Heart right ventricle (tissue), 16 donors: ENCODE data around the gene EPHA5. TPM values are rescaled to one million over a fixed set of nuclear protein-coding genes. Genes with fewer than 3 reads are reported as not detected.

Experiments
- ATAC-seq, 8 donors: fragments of 200-7000 bp; cut with Tn5 transposase; one replicate each; pipeline ENCODE4 v1.9.1; 2020; ENCODE audit warnings: mild to moderate bottlenecking in 8 of 8, moderate library complexity in 8 of 8, moderate number of reproducible peaks in 1 of 8
- DNase-seq, 2 donors: peaks; one replicate each; pipeline ENCODE4 v3.0.0-alpha.2; 2020
- H3K27ac ChIP-seq, 10 donors: fragments of 200-600 bp; sonication (generic) in 2 of 10; one replicate each; pipeline versions ENCODE4 v1.5.0 to v1.8.0; 2020 to 2022; ENCODE audit warnings: mild to moderate bottlenecking in 3 of 10
- H3K27me3 ChIP-seq, 7 donors: fragments of 200-600 bp; one replicate each; pipeline ENCODE4 v1.8.0; 2021 to 2022; ENCODE audit warnings: mild to moderate bottlenecking in 2 of 7
- H3K36me3 ChIP-seq, 9 donors: fragments of 200-600 bp; sonication (generic) in 1 of 9; one replicate each; pipeline versions ENCODE4 v1.5.0 to v1.8.0; 2020 to 2022; ENCODE audit warnings: mild to moderate bottlenecking in 2 of 9
- H3K4me1 ChIP-seq, 9 donors: fragments of 200-600 bp; sonication (generic) in 1 of 9; one replicate each; pipeline versions ENCODE4 v1.5.0 to v1.8.0; 2020 to 2022; ENCODE audit warnings: mild to moderate bottlenecking in 4 of 9
- H3K4me3 ChIP-seq, 10 donors: fragments of 200-600 bp; sonication (generic) in 2 of 10; one replicate each; pipeline versions ENCODE4 v1.5.0 to v1.8.0; 2020 to 2022; ENCODE audit warnings: mild to moderate bottlenecking in 7 of 10, moderate library complexity in 2 of 10
- H3K9me3 ChIP-seq, 11 donors: fragments of 200-600 bp in 10 of 11; sonication (generic) in 2 of 11; one replicate each; pipeline versions ENCODE4 v1.5.0 to v1.8.0; 2013 to 2022; ENCODE audit warnings: mild to moderate bottlenecking in 2 of 11, control low read depth in 1 of 11, moderate library complexity in 1 of 11
- WGBS, 2 donors: extraction: QIAGEN DNeasy Blood & Tissue Kit; methylation state at CpG; one replicate each; pipeline ENCODE4 v1.1.7; 2013; ENCODE audit warnings: inconsistent platforms in 1 of 2; 5-methylcytosine and 5-hydroxymethylcytosine counted together
- intact Hi-C, 10 donors: fragments of 100-400 bp; cut with DNase I; formaldehyde crosslinking; loops; one replicate each; pipeline versions ENCODE4 v1.11.1 to v1.14.2; 2022
- polyA plus RNA-seq, 2 donors: library from polyadenylated mRNA; stranded (reverse); fragments of 200-250 nt; gene quantifications; one replicate each; pipeline ENCODE4 v1.2.3, GENCODE V29; 2013
- total RNA-seq, 10 donors: library from RNA; stranded (reverse); fragmentation: NEBNext Ultra II Directional in 3 of 10; extraction: Animal tissue kit (Norgen Biotek cat#: 25700) in 3 of 10; gene quantifications; one replicate each; pipeline versions ENCODE4 v1.2.1 to v1.2.4, GENCODE V29; 2021 to 2023
- TF ChIP-seq, protein P1 (sequence below), 9 donors: fragments of 200-600 bp; sonication (generic) in 2 of 9; IDR thresholded peaks; one replicate each; pipeline versions ENCODE4 v1.5.0 to v1.8.0; 2021 to 2022; ENCODE audit warnings: antibody characterized with exemption in 9 of 9, mild to moderate bottlenecking in 5 of 9, moderate library complexity in 1 of 9
- donor health status: Arrhythmogenic right ventricular cardiomyopathy.
- donor health status: ischemic (EF 13 %, LVEDD 7.1; RV severe dilation, severe dysfunction).
- donor health status: healthy with polysubstance abuse.
- donor health status: DM: no; HTN: yes; CAD: no.
- donor health status: DM: no; HTN: no; CAD: no.
- donor health status: ischemic (EF 25% LVEDD 6.9; RV normal size, moderate dysfunction).
- donor health status: ischemic (EF 25% LVEDD 5.7; RV mildly dilated, moderate dysfunction).
- donor health status: healthy.
- donor health status: DM: yes; HTN: yes; CAD: no.
- donor health status: Ischemic cardiomyopathy.
- donor health status: ischemic (EF 35%, LVEDD 5.7; RV mildly dilated, moderate dysfunction).
- donor health status: nonischemic (EF 11% LVEDD 7.7; RV severe dilation, severe dysfunction).
- donor health status: DM: yes; HTN: yes; CAD: no.
- donor health status: PGD.
- donor health status: ischemic (EF 29% LVEDD 5.4; RV normal size, mild dysfunction).
- donor health status: nonischemic (EF 23%, LVEDD 6.1; RV moderate dilation, normal function).

Gene EPHA5
- total and polyA plus RNA-seq, 12 donors = under 0.01 to 0.37 (median 0.08) TPM; not detected in 1

DNA sequence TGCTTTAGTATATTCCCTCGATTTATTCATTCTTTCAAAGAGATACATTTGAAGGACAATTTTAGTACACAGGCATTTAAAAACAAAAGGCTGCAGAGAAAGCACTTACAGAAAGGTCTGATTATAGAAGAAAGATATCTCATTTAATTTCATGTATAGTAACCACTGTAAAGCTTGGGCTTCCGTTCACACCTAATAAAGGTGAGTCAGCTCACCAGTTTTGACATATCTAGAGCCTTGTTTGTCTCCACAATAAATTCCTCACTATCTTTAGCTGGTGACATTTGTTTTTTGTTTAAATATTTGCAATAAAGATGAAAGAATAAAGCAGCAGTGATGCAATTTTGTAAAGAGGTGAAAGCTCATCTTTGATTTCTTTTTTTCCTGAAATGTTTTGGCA lies 1.1 kb upstream of the EPHA5 start:
- intact Hi-C loops = no loop called here
- Histone ChIP-seq H3K4me1 (peaks cover 0 to 26% (median 5%) of the 10 kb centered on the region in 9 donors), H3K27ac (no peak overlapping the region), H3K9me3 (no peaks in the 10 kb centered on the region), H3K4me3 (no peak overlapping the region), H3K27me3 (peaks cover 4 to 56% (median 45%) of the 10 kb centered on the region in 7 donors), H3K36me3 (no peaks in the 10 kb centered on the region)
- ATAC-seq = no peak
- no peak for DNase-seq
- WGBS, 2 donors = 47 to 48% methylated on average over 2 of the region's 2 CpGs
- TF ChIP-seq, protein P1, sequence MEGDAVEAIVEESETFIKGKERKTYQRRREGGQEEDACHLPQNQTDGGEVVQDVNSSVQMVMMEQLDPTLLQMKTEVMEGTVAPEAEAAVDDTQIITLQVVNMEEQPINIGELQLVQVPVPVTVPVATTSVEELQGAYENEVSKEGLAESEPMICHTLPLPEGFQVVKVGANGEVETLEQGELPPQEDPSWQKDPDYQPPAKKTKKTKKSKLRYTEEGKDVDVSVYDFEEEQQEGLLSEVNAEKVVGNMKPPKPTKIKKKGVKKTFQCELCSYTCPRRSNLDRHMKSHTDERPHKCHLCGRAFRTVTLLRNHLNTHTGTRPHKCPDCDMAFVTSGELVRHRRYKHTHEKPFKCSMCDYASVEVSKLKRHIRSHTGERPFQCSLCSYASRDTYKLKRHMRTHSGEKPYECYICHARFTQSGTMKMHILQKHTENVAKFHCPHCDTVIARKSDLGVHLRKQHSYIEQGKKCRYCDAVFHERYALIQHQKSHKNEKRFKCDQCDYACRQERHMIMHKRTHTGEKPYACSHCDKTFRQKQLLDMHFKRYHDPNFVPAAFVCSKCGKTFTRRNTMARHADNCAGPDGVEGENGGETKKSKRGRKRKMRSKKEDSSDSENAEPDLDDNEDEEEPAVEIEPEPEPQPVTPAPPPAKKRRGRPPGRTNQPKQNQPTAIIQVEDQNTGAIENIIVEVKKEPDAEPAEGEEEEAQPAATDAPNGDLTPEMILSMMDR (IDR thresholded peaks at IDR 0.05) = no peak

DNA sequence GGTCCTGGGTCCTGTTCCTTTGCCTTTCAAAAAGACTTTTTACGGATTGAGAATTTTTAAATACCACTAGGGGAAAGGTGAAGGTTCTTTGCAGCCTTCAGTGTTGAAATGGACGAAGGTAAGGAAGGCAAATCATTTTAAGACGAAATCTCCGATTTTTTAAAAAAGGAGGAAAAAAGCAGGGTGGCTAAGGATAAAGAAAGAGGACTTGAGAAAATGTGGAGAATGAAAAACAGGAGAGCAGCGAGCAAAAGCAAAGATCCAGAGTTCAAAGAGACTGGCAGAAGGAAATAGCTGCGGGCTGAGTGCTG lies 314 bp downstream of the EPHA5 start:
- TF ChIP-seq, protein P1 (IDR thresholded peaks at IDR 0.05) = no peak
- ATAC-seq (no peak), DNase-seq (no peak)
- Histone ChIP-seq H3K4me1 (peaks cover 0 to 26% (median 5%) of the 10 kb centered on the region in 9 donors), H3K9me3 (no peaks in the 10 kb centered on the region), H3K36me3 (no peaks in the 10 kb centered on the region), H3K4me3 (peak overlapping the region; percentile 2 to 53 (median 42)), H3K27ac (peak overlapping the region in 1 of 10 donors; percentile 7), H3K27me3 (peaks cover 4 to 69% (median 55%) of the 10 kb centered on the region in 7 donors)
- intact Hi-C loops = no loop called here
- 0 to 2% methylated on average over 6 of the region's 6 CpGs for WGBS, 2 donors

DNA sequence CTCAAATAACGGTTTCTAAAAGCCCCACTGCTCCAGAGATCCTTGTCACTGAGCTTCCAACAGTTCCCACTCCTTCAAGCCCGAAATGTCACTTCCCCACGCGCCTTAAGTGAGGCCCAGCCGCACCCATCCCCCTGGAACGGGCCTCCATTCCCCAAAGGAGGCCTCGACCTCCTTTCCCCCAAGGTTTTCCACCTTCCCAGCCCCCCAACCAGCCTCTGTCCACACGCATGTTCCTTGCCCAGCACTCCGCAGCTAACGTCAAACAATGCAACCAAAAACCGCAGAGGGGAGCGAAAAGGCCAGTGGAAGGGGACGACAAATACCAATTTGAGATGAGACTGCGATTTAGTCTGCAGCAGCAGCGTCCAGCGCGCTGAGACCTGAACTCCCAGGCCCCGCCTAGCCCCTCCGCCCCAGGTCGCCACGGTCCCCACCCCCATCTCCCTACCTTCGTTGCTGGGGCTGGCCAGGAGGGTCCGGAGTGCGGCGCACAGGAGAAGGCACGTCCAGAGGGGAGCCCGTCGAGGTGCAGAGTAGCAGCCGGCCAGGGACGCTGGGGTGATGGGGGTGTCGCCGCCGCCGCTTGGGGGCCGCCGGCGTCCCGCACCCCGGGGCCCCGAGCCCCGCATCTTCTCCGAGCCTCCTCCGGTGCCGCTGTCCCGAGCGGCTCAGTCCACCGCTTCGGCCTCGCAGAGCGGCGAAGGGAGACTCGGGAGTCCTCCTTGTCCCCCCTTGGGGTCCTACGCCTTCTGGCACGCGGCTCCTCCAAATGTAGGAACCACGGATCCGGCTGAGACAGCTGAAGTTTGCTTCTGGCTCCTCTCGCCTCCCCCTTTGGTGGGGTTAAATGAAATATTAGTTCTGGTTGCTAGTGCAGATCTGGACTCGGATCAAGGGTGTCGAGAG lies 924 bp downstream of the EPHA5 start:
- H3K36me3 ChIP-seq = no peaks in the 10 kb centered on the region
- no peak overlapping the region for H3K27ac ChIP-seq
- H3K4me1 ChIP-seq = peaks cover 0 to 26% (median 5%) of the 10 kb centered on the region in 9 donors
- DNase-seq = peak in 1 of 2 donors; percentile 9
- H3K9me3 ChIP-seq = no peaks in the 10 kb centered on the region
- peaks cover 4 to 75% (median 60%) of the 10 kb centered on the region in 7 donors for H3K27me3 ChIP-seq
- intact Hi-C loops = no loop called here
- peak in 4 of 8 donors; percentile 10 to 55 (median 20) for ATAC-seq
- 1 to 2% methylated on average over 60 of the region's 60 CpGs for WGBS, 2 donors
- TF ChIP-seq, protein P1 (IDR thresholded peaks at IDR 0.05) = no peak
- H3K4me3 ChIP-seq = peak overlapping the region; percentile 2 to 53 (median 42)

DNA sequence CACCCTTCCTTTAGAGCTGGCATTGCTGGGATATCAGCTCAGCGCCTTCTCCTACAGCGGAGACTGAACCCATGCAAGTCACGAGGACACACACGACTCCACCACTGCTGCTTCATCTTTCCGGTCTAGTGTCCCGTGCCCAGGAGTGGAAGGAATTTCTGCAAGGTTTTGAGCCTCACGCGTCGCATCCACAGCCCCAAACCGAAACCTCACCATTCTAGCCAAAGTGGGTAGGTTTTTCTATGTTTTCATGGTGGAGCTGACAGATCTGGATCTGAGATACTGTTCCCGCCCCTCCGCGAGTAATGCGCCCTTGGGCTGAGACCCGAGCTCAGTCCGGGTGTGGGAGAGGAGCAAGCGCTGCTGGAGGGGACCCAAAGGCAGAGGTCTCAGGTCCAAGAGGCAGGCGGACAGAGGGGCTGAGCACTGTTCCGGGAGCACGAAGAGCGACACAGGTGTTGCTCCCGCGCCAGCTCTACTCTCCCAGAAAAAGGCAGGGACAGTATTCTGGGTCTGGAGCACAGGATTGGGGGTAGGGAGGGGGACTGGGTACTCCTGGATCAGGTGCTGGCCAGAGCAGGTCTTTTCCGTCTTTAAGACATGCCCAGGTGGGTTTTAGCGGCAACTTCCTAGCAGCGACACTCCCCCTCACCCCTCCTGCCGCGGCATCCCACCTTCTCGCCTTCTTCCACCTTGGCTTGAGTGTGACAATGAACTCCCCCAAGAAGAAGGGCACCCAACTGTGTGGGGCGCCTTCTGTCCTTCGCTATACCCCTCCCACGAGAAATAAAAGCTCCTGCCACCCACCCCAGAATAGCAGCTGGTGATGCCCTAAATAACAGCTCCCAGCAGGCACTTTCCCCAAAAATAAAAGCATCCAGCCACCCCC lies 1.8 kb downstream of the EPHA5 start:
- Histone ChIP-seq H3K4me1 (peaks cover 0 to 26% (median 5%) of the 10 kb centered on the region in 9 donors), H3K36me3 (no peaks in the 10 kb centered on the region), H3K27ac (no peak overlapping the region), H3K4me3 (peak overlapping the region; percentile 2 to 53 (median 42)), H3K27me3 (peaks cover 4 to 83% (median 61%) of the 10 kb centered on the region in 7 donors), H3K9me3 (no peaks in the 10 kb centered on the region)
- TF ChIP-seq, protein P1 (IDR thresholded peaks at IDR 0.05) = no peak
- 3 to 4% methylated on average over 32 of the region's 32 CpGs for WGBS, 2 donors
- DNase-seq (no peak), ATAC-seq (peak in 5 of 8 donors; percentile 21 to 55 (median 33))
- intact Hi-C loops = no loop called here
